Activated CD4-positive, alpha-beta T cell treated with anti-CD3 and anti-CD28 coated beads, Interleukin-2, amount 50 U/mL, for 16 hours (primary cell): Measurements from ENCODE around the gene IKZF3.
"Not testable (repeated sequence)": the region's sequence is repeated elsewhere in the genome, so short reads cannot be mapped to it uniquely, and the experiment has no call there.

Source experiments
- DNase-seq: peaks from one replicate; pipeline ENCODE4 v3.0.0-alpha.2; 2020

IKZF3 gene

DNA sequence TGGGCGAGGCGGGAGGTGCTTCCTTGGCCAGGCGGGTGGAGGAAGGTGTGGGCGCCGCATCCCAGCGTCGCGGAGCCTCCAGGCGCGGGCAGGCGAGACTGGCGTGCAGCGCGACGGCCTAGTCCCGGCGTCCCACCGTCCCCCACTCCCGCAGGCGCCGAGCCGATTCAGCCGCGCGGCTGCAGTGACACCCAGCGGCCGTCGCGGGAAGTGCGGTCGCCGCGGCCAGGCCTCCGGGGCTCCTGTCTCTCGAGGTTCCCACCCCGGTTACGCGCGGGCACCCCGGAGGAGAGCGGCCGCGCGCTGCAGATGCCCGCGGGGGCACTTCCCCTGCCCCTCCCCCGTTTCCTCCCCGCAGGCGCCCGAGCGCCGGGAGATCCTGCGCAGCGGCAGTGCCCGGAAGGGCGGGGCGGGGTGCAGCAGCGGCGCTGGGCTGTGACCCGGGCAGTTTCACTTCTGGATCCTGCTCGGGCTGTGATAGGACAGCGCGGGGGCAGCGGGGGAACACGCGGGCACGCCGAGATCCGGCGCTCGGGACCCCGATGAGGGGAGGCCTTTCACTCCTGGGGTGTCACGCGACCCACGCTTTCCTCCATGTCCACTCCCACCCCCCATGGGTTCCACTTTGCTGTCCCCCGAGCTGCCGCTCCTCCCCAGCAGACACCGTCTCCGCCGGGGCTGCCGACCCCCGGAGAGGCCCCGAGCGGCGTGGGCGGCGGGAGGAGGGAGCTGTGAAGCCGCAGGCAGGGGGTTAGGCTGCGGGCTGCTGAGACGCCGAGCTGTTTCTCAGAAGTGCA, 109.8 kb downstream of the IKZF3 start:
- peak; percentile 98 for DNase-seq

DNA sequence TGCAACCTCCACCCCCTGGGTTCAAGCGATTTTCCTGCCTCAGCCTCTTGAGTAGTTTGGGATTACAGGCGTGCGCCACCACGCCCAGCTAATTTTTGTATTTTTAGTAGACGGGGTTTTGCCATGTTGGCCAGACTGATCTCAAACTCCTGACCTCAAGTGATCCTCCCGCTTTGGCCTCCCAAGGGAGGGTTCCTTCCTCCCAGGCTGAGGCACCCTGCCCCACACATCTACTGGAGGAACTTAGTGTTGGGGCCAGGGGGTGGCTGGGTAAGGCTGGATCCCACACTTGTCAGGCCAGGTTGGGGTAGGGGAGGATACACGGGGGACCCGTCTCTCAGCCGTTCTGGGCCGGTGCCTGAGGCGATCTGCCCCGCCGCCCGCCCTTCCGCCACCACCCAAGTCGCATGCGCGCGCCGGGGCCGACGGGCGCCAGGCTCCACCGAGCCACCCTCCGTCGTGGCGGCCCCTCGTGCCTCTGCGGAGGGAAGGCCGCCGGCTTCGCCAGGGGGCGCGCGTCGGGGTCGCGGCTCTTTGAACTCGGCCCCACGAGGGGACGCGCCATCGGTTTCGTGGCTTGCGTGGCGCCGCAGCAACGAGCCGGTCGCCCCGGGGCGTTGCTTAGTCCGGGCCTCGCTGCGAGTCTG, 110.5 kb downstream of the IKZF3 start:
- no peak for DNase-seq

GRCh38 chr17:39752241-39752881, 111.8 kb downstream of the IKZF3 start:
- DNase-seq: no peak

GRCh38 chr17:39751637-39752036, 112.5 kb downstream of the IKZF3 start:
- DNase-seq: no peak

- no peak for DNase-seq
These were observed 113.0 kb downstream of the IKZF3 start for GRCh38 chr17:39751016-39751543.

- no peak for DNase-seq
These were observed 113.7 kb downstream of the IKZF3 start for GRCh38 chr17:39750131-39751015.

DNA sequence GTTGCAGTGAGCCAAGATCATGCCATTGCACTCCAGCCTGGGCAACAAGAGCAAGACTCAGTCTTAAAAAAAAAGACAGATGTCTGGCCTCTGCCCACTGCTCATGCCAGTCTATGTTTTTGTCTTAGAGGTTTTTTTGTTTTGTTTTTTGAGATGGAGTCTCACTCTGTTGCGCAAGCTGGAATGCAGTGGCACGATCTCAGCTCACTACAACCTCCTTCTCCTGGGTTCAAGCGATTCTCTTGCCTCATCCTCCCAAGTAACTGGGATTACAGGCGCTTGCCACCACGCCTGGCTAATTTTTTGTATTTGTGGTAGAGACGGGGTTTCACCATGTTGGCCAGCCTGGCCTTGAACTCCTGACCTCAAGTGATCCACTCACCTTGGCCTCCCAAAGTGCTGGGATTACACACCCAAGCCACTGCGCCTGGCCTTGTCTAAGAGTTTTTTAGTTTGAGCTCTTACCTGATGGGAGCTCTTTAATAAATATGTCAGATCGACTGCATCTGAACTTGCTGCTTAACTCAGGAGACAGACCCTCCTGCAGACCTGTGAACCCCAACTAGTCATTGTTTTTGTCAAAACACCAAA, 115.6 kb downstream of the IKZF3 start:
- DNase-seq: not testable (repeated sequence)

GRCh38 chr17:39747745-39748144, 116.4 kb downstream of the IKZF3 start:
- no peak for DNase-seq

DNA sequence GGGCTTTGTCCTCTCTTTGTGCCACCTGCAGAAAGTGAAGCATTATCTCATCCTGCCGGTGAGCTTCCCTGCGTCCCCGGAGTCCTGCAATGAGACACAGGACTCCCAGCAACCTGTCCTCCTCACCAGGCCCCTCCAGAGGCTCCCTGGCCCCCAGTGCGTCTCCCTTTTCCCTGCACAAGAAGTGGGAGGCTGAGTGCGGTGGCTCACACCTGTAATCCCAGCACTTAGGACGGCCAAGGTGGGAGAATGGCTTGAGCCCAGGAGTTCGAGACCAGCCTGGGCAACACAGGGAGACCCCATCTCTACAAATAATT, 118.0 kb downstream of the IKZF3 start:
- no peak for DNase-seq

- DNase-seq: no peak
These were observed 118.6 kb downstream of the IKZF3 start for GRCh38 chr17:39745335-39746144.

GRCh38 chr17:39744836-39745215, 119.3 kb downstream of the IKZF3 start:
- no peak for DNase-seq

DNA sequence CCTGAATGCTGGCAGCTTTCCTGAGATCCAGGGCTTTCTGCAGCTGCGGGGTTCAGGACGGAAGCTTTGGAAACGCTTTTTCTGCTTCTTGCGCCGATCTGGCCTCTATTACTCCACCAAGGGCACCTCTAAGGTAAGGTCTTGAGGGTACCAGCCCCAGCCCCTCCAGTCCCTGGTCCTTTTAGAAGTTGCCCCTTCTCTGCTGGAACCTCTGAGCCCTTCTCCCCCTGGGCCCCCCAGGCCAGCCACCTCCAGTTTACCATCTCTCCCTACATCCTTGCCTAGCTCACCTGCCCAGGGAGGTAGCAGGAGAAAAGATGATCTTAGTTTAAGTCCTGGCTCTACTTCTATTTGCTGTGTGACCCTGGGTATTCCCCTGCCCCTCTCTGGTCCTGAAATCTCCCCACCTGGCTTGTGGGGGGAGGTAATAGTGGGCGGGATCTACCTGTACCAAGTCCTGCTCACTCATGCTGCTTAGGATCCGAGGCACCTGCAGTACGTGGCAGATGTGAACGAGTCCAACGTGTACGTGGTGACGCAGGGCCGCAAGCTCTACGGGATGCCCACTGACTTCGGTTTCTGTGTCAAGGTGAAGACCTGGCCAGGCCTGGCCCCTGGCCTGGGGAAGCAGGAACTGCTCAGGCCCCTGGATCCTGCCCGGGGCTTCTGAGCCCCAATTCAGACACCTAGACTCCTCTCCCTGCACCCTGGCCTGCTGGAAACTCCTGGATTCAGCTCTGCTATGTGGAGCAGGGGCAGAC, 119.9 kb downstream of the IKZF3 start:
- DNase-seq: no peak

- DNase-seq: no peak
These were observed 121.2 kb downstream of the IKZF3 start for GRCh38 chr17:39742856-39743436.

GRCh38 chr17:39742126-39742855, 121.8 kb downstream of the IKZF3 start:
- no peak for DNase-seq

- DNase-seq: no peak
These were observed 123.6 kb downstream of the IKZF3 start for GRCh38 chr17:39740357-39741111.

GRCh38 chr17:39739885-39740356, 124.2 kb downstream of the IKZF3 start:
- no peak for DNase-seq

DNA sequence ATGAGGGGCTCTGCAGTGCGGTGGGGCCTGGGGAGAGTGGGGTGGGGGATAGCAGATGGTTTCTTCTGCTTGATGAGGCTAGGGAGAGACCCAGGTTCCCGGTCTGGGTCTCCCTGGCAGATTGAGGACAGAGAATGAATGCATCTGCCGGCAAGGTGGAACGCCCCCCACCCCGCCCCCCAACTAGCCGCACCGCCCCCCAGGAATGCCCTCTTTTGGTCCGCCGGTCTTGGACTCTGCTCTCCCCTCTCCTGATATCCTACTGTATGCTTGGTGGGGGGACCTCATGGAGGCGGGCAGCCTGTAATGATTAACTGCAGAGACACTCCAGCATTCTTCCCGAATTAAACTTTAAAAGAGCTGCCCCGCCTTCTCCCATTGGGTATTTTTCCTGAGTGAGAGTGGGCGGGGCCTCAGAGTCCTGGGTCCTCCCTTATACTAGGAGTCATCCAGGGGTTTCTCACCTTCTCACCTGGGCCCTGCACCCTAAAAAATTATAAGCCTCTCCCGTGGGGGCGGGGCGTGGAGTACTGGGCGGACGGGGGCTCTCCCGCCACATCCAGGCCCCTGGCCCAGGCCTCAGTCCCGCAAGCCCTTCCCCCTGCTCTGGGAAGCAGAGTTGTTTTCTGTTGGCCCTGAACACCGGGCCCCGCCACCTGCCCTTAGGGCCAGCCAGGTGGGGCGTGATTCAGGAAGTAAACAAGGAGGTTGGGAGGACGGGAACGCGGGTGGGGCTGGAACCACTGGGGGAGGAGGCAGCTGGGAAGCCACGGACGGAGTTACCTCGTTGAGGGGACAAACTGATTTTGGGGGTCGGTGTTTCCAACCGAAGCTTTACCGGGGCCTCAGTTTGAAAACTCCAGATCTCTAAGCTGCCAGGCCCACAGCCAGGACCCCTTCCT, 124.9 kb downstream of the IKZF3 start:
- no peak for DNase-seq

- no peak for DNase-seq
These were observed 125.6 kb downstream of the IKZF3 start for GRCh38 chr17:39738568-39738901.
